ENCODE data around the gene HJURP.

The HJURP gene

DNA sequence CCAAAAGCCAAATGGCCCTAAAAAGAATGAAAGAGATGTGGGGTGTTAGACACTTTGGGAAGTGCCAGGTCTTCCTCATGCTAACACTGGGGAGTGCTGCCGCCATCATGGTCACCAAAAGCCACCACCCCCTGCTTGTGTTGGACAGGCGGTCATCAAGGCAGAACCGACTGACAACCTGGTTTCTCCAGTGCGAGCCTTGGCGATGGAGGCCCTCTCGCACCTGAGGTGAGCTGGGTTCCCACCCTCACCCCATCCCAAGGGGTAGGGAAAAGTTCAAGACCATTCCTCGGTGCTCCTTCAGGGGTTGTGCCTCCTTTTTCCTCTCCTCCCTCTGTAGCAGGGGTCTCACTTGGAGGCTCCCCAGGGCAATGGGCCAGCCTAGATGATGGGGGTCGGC lies 42.6 kb downstream of the HJURP start:
- no peak for DNase-seq

DNA sequence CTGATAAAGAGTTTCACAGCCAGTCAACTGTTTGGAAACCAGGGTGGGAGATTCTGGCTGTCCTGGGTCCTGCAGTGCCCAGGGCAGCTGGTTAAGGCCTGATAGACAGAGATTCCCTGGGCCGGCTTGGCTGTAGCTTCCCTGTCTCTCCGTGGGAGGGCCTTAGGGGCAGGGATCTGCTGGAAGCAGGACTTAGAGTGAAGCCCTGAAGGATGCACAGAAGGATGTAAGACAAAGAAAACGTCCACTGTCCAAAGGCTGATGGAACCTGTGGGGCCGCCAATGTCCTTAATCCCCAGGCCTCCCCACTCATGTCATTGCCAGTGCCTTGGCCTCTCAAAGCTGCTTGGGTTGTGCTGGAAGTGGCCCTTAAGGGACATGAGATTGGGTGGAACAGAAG lies 43.2 kb downstream of the HJURP start:
- no peak for DNase-seq

DNA sequence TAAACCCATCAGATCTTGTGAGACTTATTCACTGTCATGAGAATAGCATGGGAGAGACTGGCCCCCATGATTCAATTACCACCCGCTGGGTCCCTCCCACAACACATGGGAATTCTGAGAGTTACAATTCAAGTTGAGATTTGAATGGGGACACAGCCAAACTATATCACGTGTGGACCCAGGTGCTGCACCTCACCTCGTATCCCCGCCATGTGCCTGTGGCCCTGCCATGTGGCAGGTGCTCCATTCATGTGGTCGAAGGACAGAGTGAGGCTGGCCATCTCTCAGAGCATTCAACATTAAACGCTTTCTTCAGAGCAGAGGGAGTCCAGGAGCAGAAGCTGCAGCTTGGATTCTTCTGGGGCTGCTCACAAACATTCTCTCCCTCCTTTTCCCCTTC lies 44.0 kb downstream of the HJURP start:
- DNase-seq, result no peak

DNA sequence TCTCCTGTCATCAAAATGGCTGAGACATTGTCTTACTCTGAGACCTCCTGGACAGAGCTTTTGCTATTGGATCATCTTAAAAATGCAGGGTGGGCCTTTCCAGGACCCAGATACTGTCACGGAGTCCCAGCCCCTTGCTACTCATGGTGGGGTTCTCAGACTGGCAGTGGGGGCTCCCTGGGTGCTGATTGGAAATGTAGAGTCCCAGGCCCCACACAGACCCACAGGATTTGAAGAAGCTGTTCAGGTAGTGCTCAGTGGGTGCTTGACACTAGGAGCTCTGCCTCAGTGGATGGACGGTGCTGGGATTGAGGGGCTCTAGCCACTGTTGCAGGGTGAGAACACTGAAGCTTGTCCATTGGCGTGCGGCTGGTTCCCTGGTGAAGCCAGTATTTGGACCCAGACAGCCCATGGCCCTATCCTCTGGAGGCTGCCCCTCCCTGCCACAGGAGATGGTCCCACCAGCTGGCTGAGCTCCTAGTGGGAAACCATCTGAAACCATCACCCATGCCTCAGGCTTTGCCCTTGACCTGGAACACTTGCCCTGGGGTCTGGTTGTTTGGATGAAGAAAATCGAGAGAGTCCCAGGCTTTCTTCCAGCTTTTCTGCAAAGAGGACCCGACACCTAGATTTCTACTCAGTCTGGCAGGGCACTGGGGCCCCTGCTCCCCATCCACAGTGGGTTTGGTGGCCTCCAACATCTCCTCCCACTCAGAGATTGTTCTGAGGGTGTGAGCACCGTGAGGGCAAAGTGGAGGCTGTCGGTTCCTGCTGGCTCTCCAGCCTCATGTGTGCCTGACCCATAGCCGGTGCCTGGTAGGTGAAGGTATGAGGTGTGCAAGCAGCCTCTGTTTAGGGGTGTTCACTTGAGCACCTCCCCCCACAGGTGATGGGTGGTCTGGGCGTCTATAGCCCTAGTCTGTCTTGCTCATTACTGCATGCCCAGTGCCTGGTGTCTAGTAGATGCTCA lies 46.1 kb downstream of the HJURP start:
- no peak for DNase-seq

DNA sequence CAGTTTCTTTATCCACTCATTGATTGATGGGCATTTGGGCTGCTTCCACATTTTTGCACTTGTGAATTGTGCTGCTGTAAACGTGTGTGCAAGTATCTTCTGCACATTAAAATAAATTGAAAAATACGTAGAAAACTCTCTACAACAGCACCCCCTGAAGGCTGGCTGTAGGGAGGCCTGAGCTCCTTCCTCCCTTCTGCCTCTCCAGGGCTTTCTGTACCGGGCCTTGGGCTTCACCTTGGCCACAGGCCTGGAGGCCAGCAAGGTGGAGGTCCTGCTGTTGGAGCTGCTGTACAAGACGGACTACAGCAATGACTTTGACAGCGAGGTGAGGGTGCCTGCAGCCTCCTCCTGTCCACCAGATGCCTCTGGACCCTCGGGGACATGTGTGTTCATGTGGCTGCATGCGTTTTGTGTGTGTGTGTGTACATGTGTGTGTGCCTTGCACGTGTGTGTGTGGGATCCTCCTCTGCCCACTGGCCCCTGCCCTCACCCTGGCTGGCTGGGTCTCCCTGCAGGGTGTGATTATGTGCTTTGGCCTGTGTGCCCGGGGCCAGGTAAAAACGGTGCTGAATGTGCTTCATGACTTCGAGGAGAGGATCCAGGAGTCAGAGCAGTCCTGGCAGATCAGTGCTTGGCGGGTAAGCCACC lies 47.0 kb downstream of the HJURP start:
- DNase-seq, result no peak

DNA sequence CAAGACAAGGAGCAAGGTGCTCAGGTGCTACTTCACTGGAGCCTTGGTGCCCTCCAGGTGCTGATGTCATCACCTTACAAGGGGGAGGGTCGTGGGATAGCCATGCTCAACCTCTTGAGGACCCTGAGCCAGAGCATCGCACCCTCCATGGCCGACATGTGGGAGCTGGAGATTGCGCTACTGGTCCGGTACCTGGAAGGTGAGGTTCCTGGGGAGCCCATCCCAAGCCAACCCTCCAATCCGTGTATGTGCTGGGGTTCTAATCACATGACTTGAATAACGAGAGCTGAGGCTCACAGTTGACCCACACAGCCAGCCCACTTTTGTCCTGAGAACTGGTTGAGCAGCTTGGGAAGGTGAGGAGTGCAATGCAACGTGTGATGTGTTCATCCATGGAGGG lies 50.3 kb downstream of the HJURP start:
- no peak for DNase-seq

DNA sequence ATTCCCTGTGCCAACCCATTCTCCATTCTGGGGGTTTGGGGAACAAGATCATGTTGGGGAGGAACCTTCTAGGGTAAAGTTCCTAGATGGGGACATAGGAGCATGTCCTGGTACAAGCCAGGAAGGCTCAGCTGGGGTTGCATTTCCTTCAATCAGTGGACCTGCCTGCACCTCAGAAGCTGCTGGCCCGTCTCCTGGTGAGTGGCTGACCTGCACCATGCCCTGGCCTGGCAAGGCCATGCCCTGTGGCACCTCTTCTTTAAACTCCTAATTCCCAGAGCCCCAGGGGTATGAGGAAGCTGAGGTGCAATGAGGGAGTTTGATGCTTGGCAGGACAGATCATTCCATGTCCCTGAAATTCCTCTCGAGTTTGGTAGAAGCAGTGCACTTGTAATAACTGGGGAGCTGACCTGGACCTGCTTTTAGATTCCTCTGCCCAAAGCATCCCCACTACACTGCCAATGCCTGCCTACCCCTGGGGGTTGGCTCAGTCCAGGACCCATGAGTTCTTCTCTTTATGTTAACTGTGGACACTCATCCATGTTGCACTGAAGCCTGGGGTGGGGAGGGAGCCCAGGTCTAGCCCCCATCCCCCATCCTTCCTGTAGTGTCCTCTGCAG lies 50.9 kb downstream of the HJURP start:
- DNase-seq, result no peak

DNA sequence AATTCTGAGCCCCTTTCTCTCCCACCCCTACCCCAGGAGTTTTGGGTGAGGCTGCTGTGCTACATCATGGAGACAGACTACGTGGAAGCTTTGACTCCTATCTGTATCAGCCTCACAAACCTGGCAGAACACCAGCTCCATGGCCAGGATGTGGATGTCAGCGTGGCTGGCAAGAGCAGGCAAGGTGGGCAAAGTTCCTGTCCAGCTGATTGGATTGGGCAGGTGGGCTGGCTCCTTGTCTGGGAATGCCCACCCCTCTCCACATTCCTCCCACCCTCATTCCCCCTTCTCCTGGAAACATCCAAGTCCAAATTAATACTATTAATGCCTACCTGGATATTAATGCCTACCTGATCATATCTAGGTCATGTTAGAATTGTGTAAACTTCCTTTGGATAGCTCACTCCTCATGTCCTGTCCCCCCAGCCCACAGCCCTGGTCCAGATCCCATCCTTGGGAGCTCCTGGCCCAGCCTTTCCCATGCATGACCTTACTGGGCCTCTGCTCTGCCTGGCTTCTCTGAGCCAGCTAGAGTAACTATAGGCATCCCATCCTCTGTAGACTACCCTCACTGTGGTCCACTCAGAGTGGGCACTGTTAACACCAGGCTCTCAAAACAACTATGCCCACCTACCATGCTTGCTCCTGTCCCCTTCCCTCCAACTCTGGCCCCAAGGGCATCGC lies 52.1 kb downstream of the HJURP start:
- no peak for DNase-seq

DNA sequence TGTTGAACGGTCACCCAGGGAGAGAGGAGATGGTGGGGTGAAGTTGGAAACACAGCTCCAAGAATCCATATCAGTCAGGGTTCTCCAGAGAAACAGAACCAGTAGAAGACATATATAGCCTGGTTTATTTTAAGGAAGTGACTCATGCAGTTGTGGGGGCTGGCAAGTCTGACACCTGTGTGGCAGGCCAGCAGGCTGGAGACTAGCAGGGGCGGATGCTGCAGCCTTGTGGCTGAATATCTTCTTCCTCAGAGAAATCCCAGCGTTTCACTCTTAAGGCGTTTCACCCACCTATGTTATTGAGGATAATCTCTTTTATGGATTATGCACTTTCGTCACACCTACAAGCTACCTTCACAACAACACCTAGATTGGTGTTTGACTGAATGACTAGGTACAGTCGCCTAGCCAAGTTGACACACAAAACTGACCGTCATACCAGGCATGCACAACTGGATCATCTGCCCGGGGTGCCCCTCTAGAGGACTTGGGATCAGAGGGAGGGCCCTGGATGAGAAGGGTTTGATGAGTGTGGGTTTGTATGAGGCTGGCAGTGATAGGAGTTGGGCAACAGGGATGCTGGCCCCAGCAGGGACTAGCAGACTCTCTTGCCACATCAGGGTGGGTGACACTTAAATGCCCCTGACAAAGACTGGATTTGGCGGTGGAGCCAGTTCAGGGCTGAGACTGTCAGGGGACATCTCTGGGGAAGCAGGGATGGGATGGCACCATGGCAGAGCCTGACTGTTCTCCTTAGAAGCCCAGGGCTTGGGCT lies 52.8 kb downstream of the HJURP start:
- DNase-seq, result no peak

DNA sequence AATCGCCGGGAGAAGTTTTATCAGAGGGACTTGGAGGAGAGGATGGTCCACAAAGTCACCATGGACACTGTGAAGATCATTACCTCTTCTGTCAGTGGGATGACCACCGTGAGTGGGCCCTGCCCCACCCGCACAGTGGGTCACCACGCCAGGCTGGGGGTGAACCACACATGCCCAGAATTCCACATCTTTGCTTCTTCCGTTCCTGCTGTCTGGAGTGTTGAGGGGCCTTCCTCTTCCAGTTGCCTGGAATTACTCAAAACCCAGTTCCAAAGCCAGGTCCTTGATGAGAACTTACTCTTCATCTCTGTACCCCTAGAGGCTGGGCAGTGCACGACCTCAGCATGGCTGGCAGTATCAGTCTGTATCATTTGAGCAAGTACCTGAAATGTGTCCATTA lies 54.1 kb downstream of the HJURP start:
- DNase-seq, result no peak

DNA sequence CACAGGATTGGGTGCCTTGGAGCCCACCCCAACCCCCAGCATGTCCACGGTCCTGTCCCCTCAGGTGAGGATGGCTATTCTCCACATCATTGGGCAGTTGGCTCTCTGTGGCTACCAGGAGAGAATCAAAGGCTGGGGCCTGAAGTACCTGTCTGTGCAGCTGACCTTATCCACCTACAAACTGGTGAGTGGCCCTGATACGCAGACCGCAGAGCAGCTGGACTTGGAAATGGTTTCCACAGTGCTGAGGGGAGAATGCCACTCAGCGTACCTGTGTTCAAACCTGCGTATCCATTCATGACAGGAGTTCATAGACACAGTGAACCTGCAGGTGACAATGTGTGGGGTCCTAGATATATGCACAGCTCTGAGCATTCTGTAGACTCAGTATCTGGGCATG lies 54.6 kb downstream of the HJURP start:
- DNase-seq, result no peak

DNA sequence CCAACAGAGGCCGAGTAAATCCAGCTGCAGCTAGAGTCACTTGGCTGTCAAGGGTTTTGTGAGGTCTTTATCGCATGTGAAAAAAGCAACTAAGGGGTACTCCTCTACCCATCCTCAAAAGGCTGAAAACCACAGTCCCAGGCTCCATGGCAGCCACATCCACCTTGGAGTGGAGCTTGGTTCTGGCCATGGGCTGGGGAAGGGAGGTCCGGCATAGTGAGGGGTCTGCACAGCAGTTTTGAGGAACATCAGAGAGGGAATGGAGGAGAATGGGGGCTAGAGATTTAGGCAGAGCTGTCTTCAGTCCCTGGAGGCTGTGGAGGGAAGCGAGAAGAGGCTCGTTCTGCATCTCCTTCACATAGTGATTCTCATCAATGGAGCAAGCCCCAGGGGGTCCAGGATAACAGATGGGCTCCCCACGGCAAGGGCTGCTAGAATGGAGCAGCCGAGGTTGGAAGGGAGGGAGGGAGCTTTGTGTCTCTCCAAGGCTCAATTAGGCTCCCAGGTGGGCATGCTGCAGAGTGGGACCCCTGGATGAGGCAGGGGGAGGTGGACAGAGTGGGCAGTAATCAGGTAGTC lies 55.2 kb downstream of the HJURP start:
- no peak for DNase-seq

DNA sequence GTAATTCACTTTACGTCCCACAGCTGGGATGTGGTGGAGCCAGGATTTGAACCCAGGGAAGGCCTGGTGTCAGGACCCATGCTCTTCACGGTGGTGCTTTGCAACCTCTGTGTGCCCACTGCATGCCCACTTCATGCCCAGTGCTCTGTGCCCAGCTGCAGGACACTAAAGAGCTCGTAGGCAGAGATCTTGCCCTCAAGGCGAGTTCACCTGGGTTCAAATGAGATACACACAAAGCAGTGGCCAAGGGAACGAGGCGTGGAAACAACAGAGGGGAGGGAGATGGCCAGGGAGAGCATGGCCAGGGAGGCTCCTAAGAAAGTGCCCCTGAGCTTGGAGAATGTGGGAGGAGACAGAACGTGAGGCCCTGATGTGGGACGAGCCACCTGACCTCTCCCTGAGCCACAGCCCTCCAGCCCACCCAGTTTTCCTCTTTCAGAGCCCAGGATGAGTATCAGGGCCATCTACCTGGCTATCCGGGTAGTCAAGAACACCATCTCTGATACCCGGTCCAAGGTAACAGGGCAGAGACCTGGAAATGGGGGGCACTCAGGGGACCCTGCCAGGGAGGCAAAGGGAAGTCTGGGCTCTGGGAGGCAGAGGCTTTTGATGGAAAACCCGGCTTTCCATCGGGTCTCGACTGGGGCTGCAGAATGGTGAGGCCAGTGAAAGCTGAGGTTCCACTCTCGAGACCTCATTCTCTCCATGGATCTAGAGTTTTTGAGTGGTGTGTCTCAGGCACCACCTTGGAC lies 55.8 kb downstream of the HJURP start:
- DNase-seq, result no peak

DNA sequence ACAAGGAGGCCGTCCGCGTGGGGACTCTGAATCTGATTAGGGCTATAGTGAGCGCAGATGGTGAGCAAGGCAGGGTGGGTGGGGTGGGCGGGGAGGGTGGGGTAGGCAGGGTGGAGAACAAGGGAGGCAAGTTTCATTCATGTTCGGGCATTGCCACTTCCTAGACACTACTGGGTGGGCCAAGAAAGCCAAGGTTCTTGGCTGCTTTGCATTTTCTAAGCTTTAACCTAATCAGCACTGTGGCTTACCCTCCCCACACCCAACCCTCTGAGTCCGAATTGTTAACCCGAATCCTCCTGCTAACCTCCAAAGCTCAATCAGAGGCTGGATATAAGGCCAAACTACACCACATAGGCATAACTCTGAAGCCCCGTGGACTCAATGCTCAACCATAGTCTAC lies 58.1 kb downstream of the HJURP start:
- no peak for DNase-seq

DNA sequence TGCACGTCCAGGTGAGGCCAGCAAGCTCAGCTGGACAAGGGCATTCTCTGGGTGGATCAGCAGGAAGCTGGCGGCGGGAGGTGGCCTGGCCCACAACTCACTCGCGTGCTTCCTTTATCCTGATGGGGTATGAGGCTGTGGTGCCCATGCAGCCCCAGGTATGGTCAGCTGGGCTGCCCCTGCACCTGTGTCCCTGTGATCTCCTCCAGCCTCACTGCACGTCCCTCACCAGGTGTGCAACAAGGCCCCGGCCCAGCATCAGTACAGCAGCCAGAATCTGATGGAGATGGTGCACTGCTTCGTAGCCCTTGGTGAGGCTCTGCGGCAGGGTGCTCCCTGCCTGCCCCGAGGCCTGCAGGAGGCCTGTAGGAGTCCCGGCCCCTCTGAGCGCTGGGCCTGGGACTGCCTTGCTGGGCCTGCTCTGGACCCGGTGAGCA lies 58.6 kb downstream of the HJURP start:
- no peak for DNase-seq

DNA sequence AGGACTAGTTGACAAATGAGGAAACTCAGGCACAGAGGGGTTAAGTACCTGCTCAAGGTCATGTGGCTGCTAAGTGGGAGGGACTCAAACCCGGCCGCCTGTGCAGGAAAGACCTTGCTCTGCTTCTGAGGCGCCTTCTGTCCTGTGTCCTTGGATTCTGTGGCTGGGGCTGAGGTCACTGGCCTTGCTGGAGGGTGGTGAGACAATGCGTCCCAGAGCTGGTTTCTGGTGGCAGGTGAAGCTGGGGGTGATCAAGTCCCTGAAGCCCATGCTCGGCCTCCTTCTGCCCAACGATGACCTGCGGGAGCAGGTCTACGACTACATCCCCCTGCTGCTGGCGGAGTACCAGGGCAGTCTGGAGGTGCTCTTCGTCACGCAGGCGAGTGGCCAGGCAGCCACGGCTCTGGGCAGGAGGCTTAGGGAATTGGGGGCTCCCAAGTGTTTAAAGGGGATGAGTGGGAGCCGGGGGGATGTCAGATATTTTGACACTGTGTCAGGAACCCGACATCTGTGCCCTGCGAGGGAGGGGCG lies 60.1 kb downstream of the HJURP start:
- DNase-seq, result no peak

DNA sequence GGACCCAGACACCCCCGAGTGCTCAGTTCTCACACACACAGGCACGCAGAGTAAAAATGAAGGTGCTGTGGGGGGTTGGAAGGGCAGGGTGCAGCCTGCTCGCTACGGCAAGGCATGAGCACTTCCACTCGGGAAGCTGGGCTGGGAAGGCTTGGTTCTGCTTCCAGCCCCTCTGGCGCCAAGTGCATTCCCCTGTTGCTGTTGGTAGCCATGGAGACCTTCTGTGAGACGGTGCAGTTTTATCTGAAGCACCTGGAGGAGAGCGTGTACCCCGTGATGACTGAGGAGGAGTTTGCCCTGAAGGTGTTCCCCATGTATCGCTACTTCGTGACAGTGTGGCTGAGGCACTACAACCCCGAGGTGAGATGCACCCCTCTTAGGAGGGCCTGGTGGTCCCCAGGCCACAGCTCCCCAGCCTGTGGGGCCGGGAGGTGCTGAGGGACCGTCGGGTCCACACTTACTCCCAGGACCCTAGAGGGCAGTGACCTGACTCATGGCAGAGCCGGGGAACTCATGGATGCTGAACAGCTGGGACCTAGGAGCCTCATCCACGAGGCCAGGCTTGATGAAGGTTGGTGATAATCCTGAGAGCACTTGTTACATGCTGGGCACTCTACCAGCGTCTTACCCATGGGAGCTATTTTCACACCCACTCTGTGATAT lies 60.7 kb downstream of the HJURP start:
- DNase-seq, result no peak

DNA sequence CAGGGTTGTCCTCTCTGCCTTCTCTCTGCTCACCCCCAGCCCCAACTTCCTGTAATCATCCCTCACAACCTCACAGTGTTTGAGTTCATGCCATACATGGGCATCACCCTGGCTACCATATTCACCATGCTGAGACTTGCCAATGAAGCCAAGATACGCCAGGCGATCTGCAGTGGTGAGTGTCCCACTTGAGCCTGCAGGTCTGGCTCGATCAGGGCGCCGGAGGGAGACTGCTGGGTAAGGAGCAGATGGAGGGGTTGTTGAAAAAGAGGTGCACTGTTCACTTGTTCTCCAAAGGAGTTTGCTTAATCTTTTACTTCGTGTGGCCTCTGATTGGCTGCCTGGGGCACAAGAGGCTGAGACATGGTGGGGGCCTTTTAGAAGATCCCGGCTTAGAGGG lies 61.6 kb downstream of the HJURP start:
- DNase-seq, result no peak

DNA sequence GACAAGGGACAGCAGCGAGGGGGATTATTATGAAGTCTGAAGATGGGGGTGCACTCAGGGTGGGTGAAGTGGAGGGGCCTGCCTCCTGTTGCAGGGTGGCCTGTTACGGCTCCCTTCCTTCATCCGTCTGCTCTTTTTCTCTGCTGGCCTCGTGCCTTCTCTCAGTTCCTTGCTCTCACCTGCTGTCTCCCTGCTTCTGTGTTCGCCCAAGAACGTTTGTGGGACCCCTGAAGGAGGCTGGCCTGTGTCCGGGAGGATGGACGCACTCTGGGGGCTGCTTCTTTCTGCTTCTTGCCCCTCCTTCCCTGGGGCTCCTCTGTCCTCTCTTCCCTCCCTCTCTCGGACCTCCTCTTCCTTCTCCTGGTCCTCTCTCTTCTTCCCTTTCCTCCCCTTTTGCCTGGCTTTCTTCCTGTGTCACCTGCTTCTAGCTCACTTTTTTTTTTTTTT lies 62.4 kb downstream of the HJURP start:
- DNase-seq, result no peak

DNA sequence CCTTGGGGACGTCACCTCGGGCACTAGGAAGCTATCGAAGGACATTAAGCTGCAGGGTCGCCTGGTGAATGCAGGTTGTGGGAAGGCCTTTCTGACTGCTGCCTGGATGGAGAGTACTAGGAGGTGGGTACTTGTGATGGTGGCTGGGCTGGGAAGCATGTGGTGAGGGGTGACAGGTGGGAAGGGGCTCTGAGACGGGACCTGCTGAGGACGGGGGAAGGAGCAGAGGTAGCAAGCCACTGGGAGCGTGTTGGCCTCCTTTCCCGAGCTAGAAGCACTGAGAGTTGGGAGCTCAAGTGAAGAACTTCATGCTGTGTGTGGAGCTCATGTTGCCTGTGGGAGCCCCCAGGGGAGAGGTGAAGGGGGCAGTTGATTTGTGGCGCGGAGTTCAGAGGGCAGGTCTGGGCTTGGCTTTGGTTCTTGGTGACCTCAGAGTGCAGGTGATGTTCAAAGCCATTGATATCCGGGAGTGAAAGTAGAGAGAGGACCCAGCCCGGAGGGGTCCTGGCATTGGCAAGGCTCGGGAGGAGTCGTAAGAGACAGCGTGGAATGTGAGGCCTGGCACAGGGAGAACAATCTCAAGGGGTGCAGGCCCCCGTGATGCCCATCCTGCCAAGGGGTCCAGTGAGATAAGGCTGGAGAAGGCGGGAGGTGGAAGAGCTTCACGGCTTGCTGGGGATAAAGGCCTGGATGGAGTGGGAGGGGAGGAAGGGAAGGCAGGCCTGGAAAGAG lies 63.0 kb downstream of the HJURP start:
- no peak for DNase-seq

All from activated CD4-positive, alpha-beta T cell treated with anti-CD3 and anti-CD28 coated beads, Interleukin-2, amount 50 U/mL, for 1 hour (primary cell).